NCI-H2081 treated with DMSO at 0.1 percent for 48 hours (cell line): ENCODE measurements around the gene ZG16B.

Experiments
- DNase-seq: peaks from one replicate; lab custom pipeline; 2025; lab: John Stamatoyannopoulos, UW

Gene ZG16B, protein sequence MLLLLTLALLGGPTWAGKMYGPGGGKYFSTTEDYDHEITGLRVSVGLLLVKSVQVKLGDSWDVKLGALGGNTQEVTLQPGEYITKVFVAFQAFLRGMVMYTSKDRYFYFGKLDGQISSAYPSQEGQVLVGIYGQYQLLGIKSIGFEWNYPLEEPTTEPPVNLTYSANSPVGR

DNA sequence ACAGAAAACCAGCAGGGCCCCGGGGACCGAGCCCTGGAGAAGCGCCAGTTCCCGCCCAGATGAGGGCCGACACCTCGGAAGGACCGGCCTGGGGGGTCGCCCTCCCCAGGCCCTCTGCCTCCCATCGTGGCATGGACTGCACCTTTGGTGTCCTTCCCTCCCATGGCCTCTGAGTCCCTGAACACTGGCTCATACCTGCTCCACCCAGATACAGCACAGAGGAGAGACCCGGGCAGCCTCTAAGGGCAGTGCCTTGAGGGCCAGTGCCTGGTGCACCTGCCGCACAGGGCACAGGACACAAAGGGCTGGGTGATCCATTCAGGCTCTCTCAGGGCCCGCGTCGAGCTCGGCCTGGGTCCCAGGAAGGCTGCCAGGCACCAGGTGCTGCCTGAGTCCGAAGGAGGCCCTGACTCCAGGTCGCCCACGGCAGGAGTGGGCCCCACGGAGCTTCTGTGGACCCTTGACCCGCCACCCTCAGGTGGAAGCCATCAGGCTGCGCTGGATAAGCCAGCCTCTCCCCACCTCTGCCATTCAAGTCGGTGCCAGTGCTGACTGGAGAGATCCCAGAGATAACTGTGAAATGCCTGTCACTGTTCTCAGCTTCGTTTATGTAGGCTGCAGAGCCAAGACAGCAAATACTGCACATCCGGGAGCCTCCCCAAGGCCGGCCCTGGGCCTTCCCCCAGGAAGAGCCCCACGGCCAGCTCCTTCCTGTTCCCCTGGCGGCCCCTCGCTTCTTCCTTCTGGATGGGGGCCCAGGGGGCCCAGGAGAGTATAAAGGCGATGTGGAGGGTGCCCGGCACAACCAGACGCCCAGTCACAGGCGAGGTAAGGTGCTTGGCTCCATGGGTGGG lies at the start of gene ZG16B:
Gene ZG16B (plus strand): TSS at position 803 of the 854 bp plus-strand sequence. CDS start 139 bp downstream, outside the sequence.
- no peak for DNase-seq

GRCh38 chr16:2782583-2783351 lies 47.3 kb upstream of the ZG16B start:
- DNase-seq: no peak

DNA sequence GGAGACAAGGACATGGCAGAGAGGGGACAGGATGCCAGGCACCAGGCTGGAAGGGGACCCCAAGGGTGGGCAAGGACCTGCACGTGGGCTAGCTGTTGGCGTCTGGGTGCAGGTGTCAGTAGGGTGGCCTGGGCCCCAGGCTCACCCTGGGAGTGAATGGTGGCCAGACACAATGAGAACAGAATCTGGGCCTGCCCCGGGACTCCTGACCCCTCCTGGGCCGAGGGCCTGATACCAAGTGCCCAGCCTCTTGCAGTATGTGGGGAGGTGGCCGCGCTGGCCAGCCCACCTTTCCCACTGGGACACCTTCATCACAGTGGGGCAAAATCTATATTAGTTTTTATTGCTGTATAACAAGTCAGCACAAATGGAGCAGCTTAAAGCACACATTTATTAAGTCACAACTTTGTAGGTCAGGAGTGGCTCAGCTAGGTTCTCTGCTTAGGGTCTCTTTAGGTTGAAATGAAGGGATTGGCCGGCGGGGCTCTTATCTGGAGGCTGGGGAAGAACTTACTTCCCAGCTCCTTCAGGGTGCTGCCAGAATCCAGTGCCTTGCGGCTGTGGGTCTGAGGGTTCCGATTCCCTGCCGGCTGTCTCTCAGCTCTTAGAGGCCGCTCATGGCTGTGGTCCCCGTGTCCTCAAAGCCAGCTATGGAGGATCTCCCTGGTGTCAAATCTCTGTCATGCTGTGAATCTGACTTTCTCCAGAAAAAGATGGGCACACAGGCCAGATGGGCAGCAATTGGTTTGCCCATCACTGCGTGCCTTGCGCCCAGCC lies 46.3 kb upstream of the ZG16B start:
- no peak for DNase-seq

DNA sequence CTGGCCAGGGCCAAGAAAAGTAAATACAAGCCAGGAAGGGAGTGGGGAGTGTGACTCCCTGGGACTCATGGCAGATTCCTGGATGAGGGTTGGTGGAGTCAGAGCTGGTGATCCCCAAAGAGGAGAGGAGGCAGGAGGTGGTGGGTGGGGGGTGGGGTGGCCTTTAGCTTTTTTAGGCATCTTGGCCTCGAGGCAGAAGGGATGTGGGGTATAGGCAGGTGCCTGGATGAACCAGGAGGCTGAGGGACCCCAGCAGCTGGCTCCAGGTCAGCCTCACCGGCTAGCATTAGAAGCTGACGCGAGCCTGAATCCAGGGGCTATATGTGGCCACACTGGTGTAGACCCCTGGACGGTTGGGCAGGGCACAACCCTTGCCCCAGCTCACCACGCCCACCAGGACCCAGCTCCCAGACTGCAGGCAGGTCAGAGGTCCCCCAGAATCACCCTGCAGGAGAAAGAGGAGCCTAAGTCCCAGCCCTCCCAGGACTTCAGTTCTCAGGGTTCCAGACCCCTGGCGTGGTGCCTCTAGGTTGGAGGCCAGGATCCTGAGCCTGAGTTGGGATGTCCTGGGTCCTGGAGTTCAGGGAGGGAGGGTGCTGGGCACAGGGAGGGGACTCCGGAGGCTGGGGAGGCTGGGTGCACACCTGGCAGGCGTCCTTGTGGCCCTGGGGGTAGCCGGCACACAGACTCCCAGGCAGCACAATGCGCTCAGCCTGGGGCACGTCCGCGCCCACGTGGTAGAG lies 45.6 kb upstream of the ZG16B start:
- no peak for DNase-seq

- DNase-seq: no peak
Observed at GRCh38 chr16:2785101-2785991, 44.8 kb upstream of the ZG16B start.

GRCh38 chr16:2786061-2786825 lies 43.9 kb upstream of the ZG16B start:
- DNase-seq: no peak

DNA sequence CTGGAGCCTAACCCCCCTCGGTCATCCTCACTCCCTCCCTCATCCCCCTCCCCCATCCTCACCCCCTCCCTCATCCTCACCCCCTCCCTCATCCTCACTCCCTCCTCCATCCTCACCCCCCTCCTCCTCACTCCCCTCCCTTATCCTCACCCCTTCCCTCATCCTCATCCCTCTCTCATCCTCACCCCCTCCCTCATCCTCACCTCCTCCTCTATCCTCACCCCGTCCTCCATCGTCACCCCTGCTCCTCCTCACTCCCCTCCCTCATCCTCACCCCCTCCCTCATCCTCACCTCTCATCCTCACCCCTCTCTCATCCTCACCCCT lies 43.3 kb upstream of the ZG16B start:
- no peak for DNase-seq

GRCh38 chr16:2787406-2787805 lies 42.7 kb upstream of the ZG16B start, which contains the start of gene PRSS33:
Gene PRSS33 (minus strand): TSS chr16:2787560. CDS start chr16:2786547, 1,013 bp downstream.
- DNase-seq: no peak

- no peak for DNase-seq
Observed at GRCh38 chr16:2787961-2788360, 42.1 kb upstream of the ZG16B start.

GRCh38 chr16:2790631-2791030 lies 39.5 kb upstream of the ZG16B start:
- no peak for DNase-seq

DNA sequence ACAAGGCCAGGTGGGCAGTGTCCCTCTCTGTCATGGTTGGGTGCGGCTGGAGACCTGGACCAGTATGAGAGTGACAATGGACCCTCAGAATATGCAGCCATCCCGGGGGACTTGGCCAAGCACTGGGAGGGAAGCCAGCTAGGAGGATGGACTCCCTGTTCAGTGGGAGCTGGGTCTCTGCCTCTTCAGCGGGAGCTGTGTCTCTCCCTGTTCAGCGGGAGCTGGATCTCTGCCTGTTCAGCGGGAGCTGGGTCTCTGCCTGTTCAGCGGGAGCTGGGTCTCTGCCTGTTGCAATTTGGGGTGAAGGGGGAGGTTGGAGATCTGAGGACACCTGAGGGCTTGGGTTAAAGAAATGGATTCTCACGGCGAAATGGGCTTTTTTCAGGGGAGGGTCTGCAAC lies 38.9 kb upstream of the ZG16B start:
- no peak for DNase-seq

GRCh38 chr16:2792940-2793339 lies 37.2 kb upstream of the ZG16B start:
- DNase-seq: no peak

- DNase-seq: no peak
Observed at GRCh38 chr16:2795395-2796143, 34.5 kb upstream of the ZG16B start.

- no peak for DNase-seq
Observed at GRCh38 chr16:2798723-2799204, 31.3 kb upstream of the ZG16B start.

DNA sequence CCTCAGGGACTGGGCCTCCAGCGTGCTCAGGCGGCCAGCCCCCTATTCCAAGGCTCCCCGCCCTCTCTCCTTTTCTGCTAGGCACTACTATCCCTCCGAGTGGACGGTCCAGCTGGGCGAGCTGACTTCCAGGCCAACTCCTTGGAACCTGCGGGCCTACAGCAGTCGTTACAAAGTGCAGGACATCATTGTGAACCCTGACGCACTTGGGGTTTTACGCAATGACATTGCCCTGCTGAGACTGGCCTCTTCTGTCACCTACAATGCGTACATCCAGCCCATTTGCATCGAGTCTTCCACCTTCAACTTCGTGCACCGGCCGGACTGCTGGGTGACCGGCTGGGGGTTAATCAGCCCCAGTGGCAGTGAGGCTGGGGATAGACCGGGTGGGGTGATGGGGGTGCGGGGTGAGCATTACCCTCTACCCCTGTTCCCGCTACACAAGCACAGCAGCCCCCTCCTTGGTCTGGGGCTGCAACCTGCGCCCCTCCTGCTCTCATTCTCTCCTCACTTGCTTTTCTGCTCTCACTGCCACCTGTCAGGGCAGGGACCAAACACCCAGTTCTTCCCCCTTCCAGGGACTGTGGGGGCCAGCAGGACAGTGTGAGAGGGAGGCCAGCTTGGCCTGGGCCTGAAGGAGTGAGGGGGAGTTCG lies 30.8 kb upstream of the ZG16B start:
- DNase-seq: no peak

- DNase-seq: no peak
Observed at GRCh38 chr16:2799859-2800226, 30.3 kb upstream of the ZG16B start.

GRCh38 chr16:2803545-2804195 lies 26.4 kb upstream of the ZG16B start:
- DNase-seq: no peak

DNA sequence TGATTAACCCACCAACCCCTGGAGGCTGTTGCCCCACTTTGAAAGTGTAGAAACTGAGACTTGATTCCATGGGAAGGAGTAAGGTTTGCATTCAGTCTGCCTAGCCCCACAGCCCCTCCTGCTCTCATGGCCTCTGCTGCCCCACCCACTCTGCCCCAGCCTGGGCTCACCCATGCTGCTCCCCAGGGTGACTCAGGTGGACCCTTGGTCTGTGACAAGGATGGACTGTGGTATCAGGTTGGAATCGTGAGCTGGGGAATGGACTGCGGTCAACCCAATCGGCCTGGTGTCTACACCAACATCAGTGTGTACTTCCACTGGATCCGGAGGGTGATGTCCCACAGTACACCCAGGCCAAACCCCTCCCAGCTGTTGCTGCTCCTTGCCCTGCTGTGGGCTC lies 25.4 kb upstream of the ZG16B start:
- DNase-seq: no peak
